NCI-H524 treated with DMSO at 0.1 percent for 48 hours (cell line): ENCODE data around the gene PTPRU.

Source experiments
- DNase-seq: peaks from one replicate; lab custom pipeline; 2025; lab: John Stamatoyannopoulos, UW

The PTPRU gene

GRCh38 chr1:29364101-29364678, 127.9 kb downstream of the PTPRU start:
- no peak for DNase-seq

GRCh38 chr1:29365906-29366670, 129.8 kb downstream of the PTPRU start:
- DNase-seq = no peak

GRCh38 chr1:29368936-29369932, 132.9 kb downstream of the PTPRU start:
- DNase-seq = no peak

- no peak for DNase-seq
Observed at GRCh38 chr1:29370067-29370466, 133.7 kb downstream of the PTPRU start.

GRCh38 chr1:29371332-29371731, 135.0 kb downstream of the PTPRU start:
- no peak for DNase-seq

- DNase-seq = no peak
Observed at GRCh38 chr1:29372108-29372507, 135.8 kb downstream of the PTPRU start.
